ENCODE data around the gene ANXA11. TPM values are rescaled to one million over a fixed set of nuclear protein-coding genes. Genes with fewer than 3 reads are reported as not detected.
A peak's percentile ranks its signal among the peaks of the same experiment; 100 is the strongest.

Gene ANXA11
- total and polyA plus RNA-seq, 9 of the 15 experiments (the other 6 are each of a cell fraction or from before 2014, with no cell fraction given), result 43.6 to 212 (median 109) TPM

- Histone ChIP-seq H3K27ac (ENCODE audit: extremely low read depth, low read depth, low read length) (no peak overlapping the region), H3K36me3 (ENCODE audit: control insufficient read depth, insufficient read depth, low read length) (peaks cover 57% of the 10 kb centered on the region), H2AFZ (ENCODE audit: low read depth, low read length) (no peak overlapping the region), H4K20me1 (replicated peaks; ENCODE audit: control insufficient read depth, insufficient read depth, low read length) (peaks cover 8% of the 10 kb centered on the region; the same call in 1 of the 2 replicates), H3K9ac (ENCODE audit: insufficient read depth in 1 of 2, low read depth in 2 of 2, low read length in 2 of 2) (peak overlapping the region in 1 of 2 experiments; percentile 1; a peak in 2 of 4 replicates), H3K79me2 (ENCODE audit: control insufficient read depth, insufficient read depth, low read length) (peaks cover 25% of the 10 kb centered on the region; the same call in 2 of the 3 replicates), H3K4me2 (ENCODE audit: insufficient read depth, low read length) (no peak overlapping the region), H3K4me1 (replicated peaks in 1 of 2; ENCODE audit: control insufficient read depth in 2 of 2, insufficient read depth in 2 of 2, low read length in 2 of 2) (peaks cover 0 to 9% of the 10 kb centered on the region in 2 experiments; a peak in 1 of 5 replicates), H3K4me3 (no peak overlapping the region), H3K27me3 (ENCODE audit: control insufficient read depth in 2 of 2, insufficient read depth in 2 of 2, low read length in 2 of 2) (no peaks in the 10 kb centered on the region), H3K9me1 (ENCODE audit: control insufficient read depth, insufficient read depth, low read length) (peaks cover 3% of the 10 kb centered on the region), H3K9me3 (replicated peaks; ENCODE audit: control insufficient read depth, insufficient read depth, low read depth, low read length) (no peaks in the 10 kb centered on the region)
- ChIA-PET CTCF (ENCODE audit: low intra/inter-chr PET ratio) (no interaction called here), POLR2A (interaction anchor here (1.1 to 1.8 kb wide), 2 partner anchors 8 to 15 kb away, joined by 3 to 6 read pairs; no protein-coding TSS in a partner anchor)
- peak in 1 of 4 experiments; percentile 18 for DNase-seq (ENCODE audit: extremely low read depth in 1 of 4, low spot score in 3 of 4)
- ATAC-seq, result peak; percentile 15; the same call in 1 of the 3 replicates
- intact Hi-C loops (cut with micrococcal nuclease), result no loop called here
- no TSS peak for BruUV-seq (replicated peaks)
- in situ Hi-C loops (cut with MboI), result no loop called here
- WGBS (ENCODE audit: insufficient coverage, low coverage, missing lambda C conversion rate), result 80% methylated on average over 5 of the region's 5 CpGs
- FAIRE-seq, result no peak
- TF ChIP-seq HDAC8 (tag; IDR thresholded peaks at IDR 0.05) (no peak), FOXJ3 (CRISPR knock-in tag; IDR thresholded peaks at IDR 0.05) (no peak), MEF2D (tag; conservative IDR thresholded peaks at IDR 0.05; ENCODE audit: low read depth) (no peak), GABPB2 (CRISPR knock-in tag; conservative IDR thresholded peaks at IDR 0.05) (no peak), GTF2F1 (IDR thresholded peaks at IDR 0.05; ENCODE audit: low read depth, low read length) (no peak), U2AF2 (optimal IDR thresholded peaks at IDR 0.05; ENCODE audit: low read depth, low read length) (no peak), RUNX1 (IDR thresholded peaks at IDR 0.05; ENCODE audit: low read depth) (no peak), ZNF75A (CRISPR knock-in tag; IDR thresholded peaks at IDR 0.05) (no peak), RCOR1 (IDR thresholded peaks at IDR 0.05; ENCODE audit: borderline replicate concordance in 1 of 2, low read depth in 2 of 2, low read length in 2 of 2) (no peak), PHB2 (IDR thresholded peaks at IDR 0.05; ENCODE audit: low read depth) (no peak), ARID4B (CRISPR knock-in tag; IDR thresholded peaks at IDR 0.05) (no peak), ZNF780A (CRISPR knock-in tag; IDR thresholded peaks at IDR 0.05) (no peak), CTBP1 (IDR thresholded peaks at IDR 0.05; ENCODE audit: borderline replicate concordance) (no peak), IRF1 (CRISPR knock-in tag; IDR thresholded peaks at IDR 0.05; ENCODE audit: borderline replicate concordance) (no peak), ARID2 (IDR thresholded peaks at IDR 0.05) (no peak)
- TF ChIP-seq, protein P1, sequence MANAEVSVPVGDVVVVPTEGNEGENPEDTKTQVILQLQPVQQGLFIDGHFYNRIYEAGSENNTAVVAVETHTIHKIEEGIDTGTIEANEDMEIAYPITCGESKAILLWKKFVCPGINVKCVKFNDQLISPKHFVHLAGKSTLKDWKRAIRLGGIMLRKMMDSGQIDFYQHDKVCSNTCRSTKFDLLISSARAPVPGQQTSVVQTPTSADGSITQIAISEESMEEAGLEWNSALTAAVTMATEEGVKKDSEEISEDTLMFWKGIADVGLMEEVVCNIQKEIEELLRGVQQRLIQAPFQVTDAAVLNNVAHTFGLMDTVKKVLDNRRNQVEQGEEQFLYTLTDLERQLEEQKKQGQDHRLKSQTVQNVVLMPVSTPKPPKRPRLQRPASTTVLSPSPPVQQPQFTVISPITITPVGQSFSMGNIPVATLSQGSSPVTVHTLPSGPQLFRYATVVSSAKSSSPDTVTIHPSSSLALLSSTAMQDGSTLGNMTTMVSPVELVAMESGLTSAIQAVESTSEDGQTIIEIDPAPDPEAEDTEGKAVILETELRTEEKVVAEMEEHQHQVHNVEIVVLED (CRISPR knock-in tag; IDR thresholded peaks at IDR 0.05), result no peak
Observed at GRCh38 chr10:80172896-80173295, 32.4 kb downstream of the ANXA11 start.

All from K562 (cell line).